DMS53 (cell line): ENCODE results near the gene KRTAP4-4.

Source experiments
- DNase-seq: peaks from one replicate; lab custom pipeline; 2025; lab: John Stamatoyannopoulos, UW

KRTAP4-4 gene

GRCh38 chr17:41111151-41111885 lies 49.2 kb downstream of the KRTAP4-4 start:
- DNase-seq, result no peak
